RWPE2 (cell line): Measurements from ENCODE around the gene ABHD13.

ENCODE experiments used
- ATAC-seq: fragments of 200-7000 bp; cut with Tn5 transposase; 3 replicates; pipeline ENCODE4 v1.9.1; 2021; ENCODE audit warnings: low read depth
- DNase-seq: peaks from one replicate; pipeline ENCODE4 v3.0.0-alpha.2; 2020; ENCODE audit warnings: low spot score
- H3K27ac ChIP-seq: fragments of 450-650 bp; 2 replicates; pipeline ENCODE4 v1.5.1; 2017; ENCODE audit warnings: mild to moderate bottlenecking; ENCODE audit not compliant: poor library complexity, severe bottlenecking
- H3K27me3 ChIP-seq: fragments of 250-450 bp; sonication (Bioruptor Pico); 2 replicates; pipeline ENCODE4 v1.5.1; 2021; ENCODE audit warnings: mild to moderate bottlenecking, moderate library complexity; ENCODE audit not compliant: insufficient read depth, poor library complexity, severe bottlenecking
- H3K36me3 ChIP-seq: fragments of 250-450 bp; sonication (Bioruptor Pico); 2 replicates; pipeline ENCODE4 v1.5.1; 2020; ENCODE audit warnings: low read depth, mild to moderate bottlenecking, moderate library complexity
- H3K4me1 ChIP-seq: fragments of 250-450 bp; sonication (Bioruptor Pico); 2 replicates; pipeline ENCODE4 v1.5.1; 2021; ENCODE audit warnings: mild to moderate bottlenecking, moderate library complexity; ENCODE audit not compliant: insufficient read depth, poor library complexity, severe bottlenecking
- H3K4me3 ChIP-seq: fragments of 250-450 bp; sonication (Bioruptor Pico); 2 replicates; pipeline ENCODE4 v1.5.1; 2021; ENCODE audit warnings: mild to moderate bottlenecking, moderate library complexity; ENCODE audit not compliant: severe bottlenecking
- H3K9me3 ChIP-seq: fragments of 250-450 bp; sonication (Bioruptor Pico); 2 replicates; pipeline ENCODE4 v1.5.1; 2021; ENCODE audit warnings: mild to moderate bottlenecking, moderate library complexity; ENCODE audit not compliant: severe bottlenecking
- CTCF ChIP-seq: fragments of 450-650 bp; IDR thresholded peaks from one replicate; pipeline ENCODE4 v1.5.1; 2017; ENCODE audit warnings: mild to moderate bottlenecking, moderate library complexity; ENCODE audit not compliant: poor library complexity, severe bottlenecking

ABHD13 gene

GRCh38 chr13:108182652-108183051, 35.5 kb upstream of the ABHD13 start:
- Histone ChIP-seq H3K36me3 (no peaks in the 10 kb centered on the region), H3K4me3 (no peak overlapping the region), H3K27me3 (no peaks in the 10 kb centered on the region), H3K4me1 (no peaks in the 10 kb centered on the region), H3K27ac (no peak overlapping the region), H3K9me3 (no peaks in the 10 kb centered on the region)
- ATAC-seq (no peak), DNase-seq (no peak)
- TF ChIP-seq CTCF = no peak

- no peak for DNase-seq
- Histone ChIP-seq H3K4me1 (no peaks in the 10 kb centered on the region), H3K36me3 (no peaks in the 10 kb centered on the region), H3K4me3 (no peak overlapping the region), H3K27ac (no peak overlapping the region), H3K27me3 (no peaks in the 10 kb centered on the region), H3K9me3 (no peaks in the 10 kb centered on the region)
- no peak for ATAC-seq
- TF ChIP-seq CTCF = no peak
Measured at GRCh38 chr13:108185223-108185622, 33.0 kb upstream of the ABHD13 start.

- no peaks in the 10 kb centered on the region for H3K36me3 ChIP-seq
- no peak for TF ChIP-seq CTCF
- no peaks in the 10 kb centered on the region for H3K9me3 ChIP-seq
- H3K27ac ChIP-seq = no peak overlapping the region
- DNase-seq = no peak
- H3K4me1 ChIP-seq = peaks cover 3% of the 10 kb centered on the region
- ATAC-seq = no peak
- H3K27me3 ChIP-seq = no peaks in the 10 kb centered on the region
- no peak overlapping the region for H3K4me3 ChIP-seq
Measured at GRCh38 chr13:108188260-108188659, 29.9 kb upstream of the ABHD13 start.

- no peak for DNase-seq
- Histone ChIP-seq H3K36me3 (no peaks in the 10 kb centered on the region), H3K9me3 (no peaks in the 10 kb centered on the region), H3K27ac (no peak overlapping the region), H3K4me3 (no peak overlapping the region), H3K27me3 (no peaks in the 10 kb centered on the region), H3K4me1 (peaks cover 16% of the 10 kb centered on the region)
- TF ChIP-seq CTCF = no peak
- no peak for ATAC-seq
Measured at GRCh38 chr13:108190897-108191296, 27.3 kb upstream of the ABHD13 start.

GRCh38 chr13:108193806-108194205, 24.4 kb upstream of the ABHD13 start:
- Histone ChIP-seq H3K36me3 (no peaks in the 10 kb centered on the region), H3K27ac (peak overlapping the region; percentile 71), H3K27me3 (no peaks in the 10 kb centered on the region), H3K4me1 (peaks cover 16% of the 10 kb centered on the region), H3K9me3 (no peaks in the 10 kb centered on the region), H3K4me3 (no peak overlapping the region)
- peak; percentile 98 for ATAC-seq
- DNase-seq = no peak
- no peak for TF ChIP-seq CTCF
